Measurements from ENCODE around the gene DAZAP1.

- TF ChIP-seq, protein P1, sequence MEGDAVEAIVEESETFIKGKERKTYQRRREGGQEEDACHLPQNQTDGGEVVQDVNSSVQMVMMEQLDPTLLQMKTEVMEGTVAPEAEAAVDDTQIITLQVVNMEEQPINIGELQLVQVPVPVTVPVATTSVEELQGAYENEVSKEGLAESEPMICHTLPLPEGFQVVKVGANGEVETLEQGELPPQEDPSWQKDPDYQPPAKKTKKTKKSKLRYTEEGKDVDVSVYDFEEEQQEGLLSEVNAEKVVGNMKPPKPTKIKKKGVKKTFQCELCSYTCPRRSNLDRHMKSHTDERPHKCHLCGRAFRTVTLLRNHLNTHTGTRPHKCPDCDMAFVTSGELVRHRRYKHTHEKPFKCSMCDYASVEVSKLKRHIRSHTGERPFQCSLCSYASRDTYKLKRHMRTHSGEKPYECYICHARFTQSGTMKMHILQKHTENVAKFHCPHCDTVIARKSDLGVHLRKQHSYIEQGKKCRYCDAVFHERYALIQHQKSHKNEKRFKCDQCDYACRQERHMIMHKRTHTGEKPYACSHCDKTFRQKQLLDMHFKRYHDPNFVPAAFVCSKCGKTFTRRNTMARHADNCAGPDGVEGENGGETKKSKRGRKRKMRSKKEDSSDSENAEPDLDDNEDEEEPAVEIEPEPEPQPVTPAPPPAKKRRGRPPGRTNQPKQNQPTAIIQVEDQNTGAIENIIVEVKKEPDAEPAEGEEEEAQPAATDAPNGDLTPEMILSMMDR (IDR thresholded peaks at IDR 0.05) = no peak
- TF ChIP-seq EZH2 (IDR thresholded peaks at IDR 0.05) = no peak
Observed at GRCh38 chr19:1450735-1451731, 43.6 kb downstream of the DAZAP1 start.
